Measurements from ENCODE around the gene GCKR. TPM values are rescaled to one million over a fixed set of nuclear protein-coding genes. Genes with fewer than 3 reads are reported as not detected.

GCKR gene, protein sequence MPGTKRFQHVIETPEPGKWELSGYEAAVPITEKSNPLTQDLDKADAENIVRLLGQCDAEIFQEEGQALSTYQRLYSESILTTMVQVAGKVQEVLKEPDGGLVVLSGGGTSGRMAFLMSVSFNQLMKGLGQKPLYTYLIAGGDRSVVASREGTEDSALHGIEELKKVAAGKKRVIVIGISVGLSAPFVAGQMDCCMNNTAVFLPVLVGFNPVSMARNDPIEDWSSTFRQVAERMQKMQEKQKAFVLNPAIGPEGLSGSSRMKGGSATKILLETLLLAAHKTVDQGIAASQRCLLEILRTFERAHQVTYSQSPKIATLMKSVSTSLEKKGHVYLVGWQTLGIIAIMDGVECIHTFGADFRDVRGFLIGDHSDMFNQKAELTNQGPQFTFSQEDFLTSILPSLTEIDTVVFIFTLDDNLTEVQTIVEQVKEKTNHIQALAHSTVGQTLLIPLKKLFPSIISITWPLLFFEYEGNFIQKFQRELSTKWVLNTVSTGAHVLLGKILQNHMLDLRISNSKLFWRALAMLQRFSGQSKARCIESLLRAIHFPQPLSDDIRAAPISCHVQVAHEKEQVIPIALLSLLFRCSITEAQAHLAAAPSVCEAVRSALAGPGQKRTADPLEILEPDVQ
- total RNA-seq, result under 1 TPM in 2 of 4 donors, not detected in 2; 0.61 to 0.69 TPM

DNA sequence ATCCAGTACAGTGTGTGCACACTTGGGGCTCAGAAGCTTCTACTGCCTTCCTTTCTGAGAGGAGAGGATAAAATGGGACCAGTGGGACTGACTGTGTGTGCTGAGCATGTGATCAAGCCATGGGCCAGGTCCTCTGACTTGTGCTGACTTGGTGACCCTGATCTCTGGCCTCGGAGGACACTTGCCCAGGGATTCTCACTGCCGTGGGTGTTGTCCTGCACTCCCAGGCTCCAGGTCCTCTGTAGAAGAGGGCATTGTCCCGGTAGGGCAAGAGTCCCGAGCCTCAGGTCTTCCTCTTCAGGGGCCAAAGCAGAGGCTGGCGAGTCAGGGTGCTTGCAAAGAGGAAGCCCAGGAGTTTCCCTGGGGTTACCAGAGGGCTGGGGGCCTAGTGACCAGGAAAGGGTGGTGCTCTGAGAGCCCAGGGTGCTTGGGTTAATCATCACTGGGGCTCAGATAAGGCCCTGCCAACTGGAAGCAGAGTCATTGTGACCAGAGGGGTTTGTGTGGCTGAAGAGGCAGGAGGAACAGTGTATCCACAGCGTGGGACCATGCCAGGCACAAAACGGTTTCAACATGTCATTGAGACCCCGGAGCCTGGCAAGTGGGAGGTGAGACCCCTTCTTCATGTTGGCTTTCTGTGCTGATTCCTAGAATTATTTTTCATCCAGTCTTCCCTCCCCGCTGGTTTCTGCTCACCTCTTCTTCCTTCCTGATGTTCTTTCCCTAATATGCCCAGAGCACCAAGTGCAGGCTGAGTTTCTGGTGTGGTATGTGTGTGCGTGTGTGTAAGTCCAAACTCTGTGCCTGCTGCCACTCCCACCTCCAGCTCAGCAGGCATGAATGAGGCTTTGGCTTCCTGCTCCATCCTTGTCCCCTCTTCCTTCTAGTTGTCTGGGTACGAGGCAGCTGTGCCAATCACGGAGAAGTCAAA, at the start of gene GCKR:
Gene GCKR, plus strand, starts transcription at position 483 of the 931 bp plus-strand sequence. Its CDS starts 66 bp downstream, at position 549.
- no peak within 1 kb of the TSS for H3K27ac ChIP-seq
- no peaks in the 10 kb centered on the region for H3K36me3 ChIP-seq
- TF ChIP-seq POLR2A (IDR thresholded peaks at IDR 0.05), result no peak
- TF ChIP-seq, protein P1, sequence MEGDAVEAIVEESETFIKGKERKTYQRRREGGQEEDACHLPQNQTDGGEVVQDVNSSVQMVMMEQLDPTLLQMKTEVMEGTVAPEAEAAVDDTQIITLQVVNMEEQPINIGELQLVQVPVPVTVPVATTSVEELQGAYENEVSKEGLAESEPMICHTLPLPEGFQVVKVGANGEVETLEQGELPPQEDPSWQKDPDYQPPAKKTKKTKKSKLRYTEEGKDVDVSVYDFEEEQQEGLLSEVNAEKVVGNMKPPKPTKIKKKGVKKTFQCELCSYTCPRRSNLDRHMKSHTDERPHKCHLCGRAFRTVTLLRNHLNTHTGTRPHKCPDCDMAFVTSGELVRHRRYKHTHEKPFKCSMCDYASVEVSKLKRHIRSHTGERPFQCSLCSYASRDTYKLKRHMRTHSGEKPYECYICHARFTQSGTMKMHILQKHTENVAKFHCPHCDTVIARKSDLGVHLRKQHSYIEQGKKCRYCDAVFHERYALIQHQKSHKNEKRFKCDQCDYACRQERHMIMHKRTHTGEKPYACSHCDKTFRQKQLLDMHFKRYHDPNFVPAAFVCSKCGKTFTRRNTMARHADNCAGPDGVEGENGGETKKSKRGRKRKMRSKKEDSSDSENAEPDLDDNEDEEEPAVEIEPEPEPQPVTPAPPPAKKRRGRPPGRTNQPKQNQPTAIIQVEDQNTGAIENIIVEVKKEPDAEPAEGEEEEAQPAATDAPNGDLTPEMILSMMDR (IDR thresholded peaks at IDR 0.05), result no peak
- H3K9me3 ChIP-seq, result no peaks in the 10 kb centered on the region
- no peaks in the 10 kb centered on the region for H3K4me1 ChIP-seq
- intact Hi-C loops (cut with DNase I; ENCODE audit: low total_unique reads), result no loop called here
- DNase-seq, result no peak
- no peaks in the 10 kb centered on the region for H3K27me3 ChIP-seq
- H3K4me3 ChIP-seq, result no peak within 1 kb of the TSS

DNA sequence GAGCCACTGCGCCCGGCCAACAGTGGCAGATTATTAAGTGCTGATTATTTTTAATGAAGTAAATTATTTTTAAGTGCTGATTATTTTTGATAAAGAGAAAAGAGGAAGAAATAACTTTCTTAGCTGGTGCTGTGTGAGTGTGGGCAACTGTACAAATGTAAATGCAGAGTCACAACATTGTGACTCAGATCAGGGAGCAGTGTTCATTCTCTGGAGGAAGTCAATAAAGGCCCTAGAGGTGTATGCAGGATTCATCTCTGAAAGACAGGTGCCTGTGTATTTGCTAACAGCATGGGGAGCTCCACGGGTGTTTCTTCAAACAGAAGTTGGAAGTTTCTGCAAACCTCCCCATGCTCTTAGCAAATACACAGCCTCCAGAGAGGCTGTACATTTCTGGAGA, 48.3 kb upstream of the GCKR start:
- TF ChIP-seq POLR2A (IDR thresholded peaks at IDR 0.05), result no peak
- Histone ChIP-seq H3K4me3 (no peak overlapping the region), H3K9me3 (no peaks in the 10 kb centered on the region), H3K36me3 (no peaks in the 10 kb centered on the region), H3K27me3 (no peaks in the 10 kb centered on the region), H3K4me1 (no peaks in the 10 kb centered on the region), H3K27ac (no peak overlapping the region)
- DNase-seq, result no peak
- intact Hi-C loops (cut with DNase I; ENCODE audit: low total_unique reads), result no loop called here

DNA sequence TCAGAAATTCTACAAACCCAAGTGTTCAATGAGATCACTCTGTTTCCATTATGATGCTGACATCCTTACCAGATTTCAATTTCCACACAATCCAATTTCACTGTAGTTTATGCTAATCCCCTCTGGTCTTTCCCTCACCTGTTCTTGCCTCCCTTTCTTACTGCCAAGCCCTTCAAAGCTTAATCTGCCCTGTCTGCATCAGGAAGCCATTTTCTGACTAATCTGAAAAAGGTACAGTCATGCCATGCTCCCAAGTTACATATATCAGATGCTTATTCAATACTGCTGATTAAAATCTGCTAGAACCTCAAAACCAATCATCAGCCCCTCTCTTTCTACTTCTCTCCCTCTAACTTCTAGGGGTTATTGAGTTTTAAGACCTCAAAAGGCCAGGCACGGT, 45.5 kb upstream of the GCKR start:
- Histone ChIP-seq H3K4me1 (no peaks in the 10 kb centered on the region), H3K27me3 (no peaks in the 10 kb centered on the region), H3K36me3 (no peaks in the 10 kb centered on the region), H3K27ac (no peak overlapping the region), H3K9me3 (no peaks in the 10 kb centered on the region), H3K4me3 (no peak overlapping the region)
- TF ChIP-seq, protein P1 (IDR thresholded peaks at IDR 0.05), result no peak
- TF ChIP-seq POLR2A (IDR thresholded peaks at IDR 0.05), result no peak
- no peak for DNase-seq
- intact Hi-C loops (cut with DNase I; ENCODE audit: low total_unique reads), result no loop called here

DNA sequence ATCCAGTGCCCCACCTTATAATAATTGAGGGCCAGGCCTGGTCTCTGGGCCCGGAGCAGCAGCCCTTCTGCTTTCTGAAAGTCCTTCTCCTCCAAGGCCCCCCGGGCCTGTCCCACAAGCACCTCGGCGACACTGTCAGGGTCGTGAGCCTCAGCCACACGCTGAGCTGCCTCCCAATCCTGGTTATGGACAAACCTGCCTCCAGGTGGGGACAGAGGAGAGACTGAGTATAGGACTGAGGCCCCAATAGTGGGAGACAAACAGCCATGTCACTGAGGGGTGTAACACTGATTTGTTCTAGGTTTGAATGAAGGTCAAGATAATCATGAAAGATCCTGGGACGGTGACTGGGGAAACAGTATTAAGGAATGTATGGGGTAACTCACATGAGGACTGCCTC, 42.7 kb upstream of the GCKR start:
- H3K27me3 ChIP-seq, result no peaks in the 10 kb centered on the region
- no peak for DNase-seq
- H3K4me1 ChIP-seq, result no peaks in the 10 kb centered on the region
- no peaks in the 10 kb centered on the region for H3K36me3 ChIP-seq
- H3K4me3 ChIP-seq, result no peak overlapping the region
- no peak for TF ChIP-seq POLR2A (IDR thresholded peaks at IDR 0.05)
- TF ChIP-seq, protein P1 (IDR thresholded peaks at IDR 0.05), result no peak
- no peak overlapping the region for H3K27ac ChIP-seq
- H3K9me3 ChIP-seq, result no peaks in the 10 kb centered on the region
- intact Hi-C loops (cut with DNase I; ENCODE audit: low total_unique reads), result no loop called here

DNA sequence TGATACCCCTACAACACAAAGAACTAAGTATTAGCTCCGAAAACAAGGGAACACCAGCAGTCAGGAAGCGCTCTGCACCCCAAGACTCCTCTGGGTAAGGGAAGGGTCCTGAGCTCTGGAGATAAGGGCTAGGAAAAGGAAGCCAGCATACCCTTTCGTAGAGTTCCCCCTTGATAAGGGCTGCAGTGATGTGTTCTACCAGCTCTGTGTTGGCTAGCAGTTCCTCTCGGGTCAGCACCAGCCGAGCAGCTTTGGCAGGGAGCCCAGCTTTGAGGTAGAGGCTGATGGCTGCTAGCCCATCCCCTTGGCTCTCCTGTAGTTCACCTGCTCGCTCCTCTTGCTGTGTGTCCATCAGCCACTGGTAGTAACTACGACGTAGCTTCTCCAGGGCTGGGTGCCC, 35.5 kb upstream of the GCKR start:
- TF ChIP-seq POLR2A (IDR thresholded peaks at IDR 0.05), result no peak
- TF ChIP-seq, protein P1 (IDR thresholded peaks at IDR 0.05), result no peak

More for the DNA sequence above, 35.5 kb upstream of the GCKR start:
- H3K9me3 ChIP-seq, result no peaks in the 10 kb centered on the region
- H3K4me3 ChIP-seq, result no peak overlapping the region
- H3K27me3 ChIP-seq, result no peaks in the 10 kb centered on the region
- H3K36me3 ChIP-seq, result no peaks in the 10 kb centered on the region
- intact Hi-C loops (cut with DNase I; ENCODE audit: low total_unique reads), result no loop called here
- no peaks in the 10 kb centered on the region for H3K4me1 ChIP-seq
- no peak for DNase-seq
- H3K27ac ChIP-seq, result no peak overlapping the region

Data from uterus (tissue), 4 donors.